ENCODE data around the gene PCYT1A.

GRCh38 chr3:196218155-196218712 is 69.3 kb downstream of the PCYT1A start:
- TF ChIP-seq POLR2AphosphoS5 (IDR thresholded peaks at IDR 0.05; ENCODE audit: low read depth, low read length) (no peak), EED (CRISPR knock-in tag; IDR thresholded peaks at IDR 0.05) (no peak), ZNF317 (CRISPR knock-in tag; IDR thresholded peaks at IDR 0.05) (no peak), MAX (IDR thresholded peaks at IDR 0.05) (no peak), MEIS1 (CRISPR knock-in tag; IDR thresholded peaks at IDR 0.05; ENCODE audit: borderline replicate concordance) (no peak), NR2C2 (CRISPR knock-in tag; IDR thresholded peaks at IDR 0.05; ENCODE audit: borderline replicate concordance) (no peak), HOXA9 (CRISPR knock-in tag; IDR thresholded peaks at IDR 0.05; ENCODE audit: borderline replicate concordance) (no peak), ZFP36 (IDR thresholded peaks at IDR 0.05; ENCODE audit: borderline replicate concordance, low read depth, low read length, partially characterized antibody) (no peak)
- TF ChIP-seq, protein P1, sequence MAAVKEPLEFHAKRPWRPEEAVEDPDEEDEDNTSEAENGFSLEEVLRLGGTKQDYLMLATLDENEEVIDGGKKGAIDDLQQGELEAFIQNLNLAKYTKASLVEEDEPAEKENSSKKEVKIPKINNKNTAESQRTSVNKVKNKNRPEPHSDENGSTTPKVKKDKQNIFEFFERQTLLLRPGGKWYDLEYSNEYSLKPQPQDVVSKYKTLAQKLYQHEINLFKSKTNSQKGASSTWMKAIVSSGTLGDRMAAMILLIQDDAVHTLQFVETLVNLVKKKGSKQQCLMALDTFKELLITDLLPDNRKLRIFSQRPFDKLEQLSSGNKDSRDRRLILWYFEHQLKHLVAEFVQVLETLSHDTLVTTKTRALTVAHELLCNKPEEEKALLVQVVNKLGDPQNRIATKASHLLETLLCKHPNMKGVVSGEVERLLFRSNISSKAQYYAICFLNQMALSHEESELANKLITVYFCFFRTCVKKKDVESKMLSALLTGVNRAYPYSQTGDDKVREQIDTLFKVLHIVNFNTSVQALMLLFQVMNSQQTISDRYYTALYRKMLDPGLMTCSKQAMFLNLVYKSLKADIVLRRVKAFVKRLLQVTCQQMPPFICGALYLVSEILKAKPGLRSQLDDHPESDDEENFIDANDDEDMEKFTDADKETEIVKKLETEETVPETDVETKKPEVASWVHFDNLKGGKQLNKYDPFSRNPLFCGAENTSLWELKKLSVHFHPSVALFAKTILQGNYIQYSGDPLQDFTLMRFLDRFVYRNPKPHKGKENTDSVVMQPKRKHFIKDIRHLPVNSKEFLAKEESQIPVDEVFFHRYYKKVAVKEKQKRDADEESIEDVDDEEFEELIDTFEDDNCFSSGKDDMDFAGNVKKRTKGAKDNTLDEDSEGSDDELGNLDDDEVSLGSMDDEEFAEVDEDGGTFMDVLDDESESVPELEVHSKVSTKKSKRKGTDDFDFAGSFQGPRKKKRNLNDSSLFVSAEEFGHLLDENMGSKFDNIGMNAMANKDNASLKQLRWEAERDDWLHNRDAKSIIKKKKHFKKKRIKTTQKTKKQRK (IDR thresholded peaks at IDR 0.05; ENCODE audit: low read length), result no peak
- TF ChIP-seq, protein P2, sequence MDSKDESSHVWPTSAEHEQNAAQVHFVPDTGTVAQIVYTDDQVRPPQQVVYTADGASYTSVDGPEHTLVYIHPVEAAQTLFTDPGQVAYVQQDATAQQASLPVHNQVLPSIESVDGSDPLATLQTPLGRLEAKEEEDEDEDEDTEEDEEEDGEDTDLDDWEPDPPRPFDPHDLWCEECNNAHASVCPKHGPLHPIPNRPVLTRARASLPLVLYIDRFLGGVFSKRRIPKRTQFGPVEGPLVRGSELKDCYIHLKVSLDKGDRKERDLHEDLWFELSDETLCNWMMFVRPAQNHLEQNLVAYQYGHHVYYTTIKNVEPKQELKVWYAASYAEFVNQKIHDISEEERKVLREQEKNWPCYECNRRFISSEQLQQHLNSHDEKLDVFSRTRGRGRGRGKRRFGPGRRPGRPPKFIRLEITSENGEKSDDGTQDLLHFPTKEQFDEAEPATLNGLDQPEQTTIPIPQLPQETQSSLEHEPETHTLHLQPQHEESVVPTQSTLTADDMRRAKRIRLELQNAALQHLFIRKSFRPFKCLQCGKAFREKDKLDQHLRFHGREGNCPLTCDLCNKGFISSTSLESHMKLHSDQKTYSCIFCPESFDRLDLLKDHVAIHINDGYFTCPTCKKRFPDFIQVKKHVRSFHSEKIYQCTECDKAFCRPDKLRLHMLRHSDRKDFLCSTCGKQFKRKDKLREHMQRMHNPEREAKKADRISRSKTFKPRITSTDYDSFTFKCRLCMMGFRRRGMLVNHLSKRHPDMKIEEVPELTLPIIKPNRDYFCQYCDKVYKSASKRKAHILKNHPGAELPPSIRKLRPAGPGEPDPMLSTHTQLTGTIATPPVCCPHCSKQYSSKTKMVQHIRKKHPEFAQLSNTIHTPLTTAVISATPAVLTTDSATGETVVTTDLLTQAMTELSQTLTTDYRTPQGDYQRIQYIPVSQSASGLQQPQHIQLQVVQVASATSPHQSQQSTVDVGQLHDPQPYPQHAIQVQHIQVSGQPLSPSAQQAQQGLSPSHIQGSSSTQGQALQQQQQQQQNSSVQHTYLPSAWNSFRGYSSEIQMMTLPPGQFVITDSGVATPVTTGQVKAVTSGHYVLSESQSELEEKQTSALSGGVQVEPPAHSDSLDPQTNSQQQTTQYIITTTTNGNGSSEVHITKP (CRISPR knock-in tag; IDR thresholded peaks at IDR 0.05; ENCODE audit: low read depth), result no peak
- TF ChIP-seq, protein P3, sequence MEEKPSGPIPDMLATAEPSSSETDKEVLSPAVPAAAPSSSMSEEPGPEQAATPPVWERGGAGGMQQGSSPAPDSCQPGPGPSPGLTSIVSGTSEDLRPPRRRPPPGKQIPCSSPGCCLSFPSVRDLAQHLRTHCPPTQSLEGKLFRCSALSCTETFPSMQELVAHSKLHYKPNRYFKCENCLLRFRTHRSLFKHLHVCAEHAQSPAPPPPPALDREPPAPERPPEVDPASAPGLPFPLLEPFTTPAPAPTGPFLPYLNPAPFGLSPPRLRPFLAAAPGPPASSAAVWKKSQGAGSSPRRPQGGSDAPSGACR (CRISPR knock-in tag; IDR thresholded peaks at IDR 0.05), result no peak
